Erythroblast (primary cell): ENCODE data around the gene NR3C2.

Experiments used
- GATA1 ChIP-seq: IDR thresholded peaks from 2 replicates; pipeline ENCODE4 v1.6.1; 2011; ENCODE audit warnings: low read depth, mild to moderate bottlenecking, control low read depth, low read length, moderate library complexity
- POLR2A ChIP-seq: IDR thresholded peaks from 2 replicates; pipeline ENCODE4 v1.6.1; 2011; ENCODE audit warnings: mild to moderate bottlenecking, low read length

- TF ChIP-seq POLR2A (no peak), GATA1 (no peak)
Observed at GRCh38 chr4:148196164-148196563, 246.1 kb downstream of the NR3C2 start.
